Stromal cell of bone marrow (primary cell): ENCODE results near the gene VSTM2L.

Experiments
- DNase-seq: peaks from one replicate; pipeline ENCODE4 v3.0.0-alpha.2; 2012; ENCODE audit warnings: low read depth

Gene VSTM2L

DNA sequence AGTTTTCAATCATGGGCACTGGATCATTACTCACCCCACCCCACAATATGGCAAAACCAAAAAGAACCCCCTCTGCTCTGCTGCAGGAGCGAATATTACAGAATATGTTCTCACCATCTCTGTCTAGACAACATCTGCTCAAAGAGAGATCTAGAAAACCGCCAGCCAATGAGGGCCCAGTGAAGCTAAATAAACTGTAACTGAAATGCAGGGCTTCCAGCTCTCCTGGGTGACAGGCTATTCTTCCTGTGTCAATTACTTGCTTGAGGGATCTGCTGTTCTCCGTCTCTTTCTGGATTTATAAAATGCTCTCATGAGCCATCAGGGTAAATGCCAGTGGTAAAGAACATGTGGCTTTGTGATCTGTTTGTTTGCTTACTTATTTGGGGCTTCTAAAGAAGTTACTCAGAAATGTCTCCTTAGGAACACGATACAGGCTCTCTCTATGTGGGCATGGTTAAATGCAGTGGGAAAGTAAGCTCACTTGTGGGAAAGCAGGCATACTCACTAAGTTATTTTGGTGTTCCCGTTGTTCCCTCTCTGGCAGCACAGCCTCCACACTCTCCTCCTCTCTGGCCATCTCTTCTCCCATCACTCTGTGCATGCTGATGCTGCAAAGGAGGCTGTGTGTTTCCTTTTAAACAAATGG lies 85.5 kb downstream of the VSTM2L start:
- DNase-seq: no peak

DNA sequence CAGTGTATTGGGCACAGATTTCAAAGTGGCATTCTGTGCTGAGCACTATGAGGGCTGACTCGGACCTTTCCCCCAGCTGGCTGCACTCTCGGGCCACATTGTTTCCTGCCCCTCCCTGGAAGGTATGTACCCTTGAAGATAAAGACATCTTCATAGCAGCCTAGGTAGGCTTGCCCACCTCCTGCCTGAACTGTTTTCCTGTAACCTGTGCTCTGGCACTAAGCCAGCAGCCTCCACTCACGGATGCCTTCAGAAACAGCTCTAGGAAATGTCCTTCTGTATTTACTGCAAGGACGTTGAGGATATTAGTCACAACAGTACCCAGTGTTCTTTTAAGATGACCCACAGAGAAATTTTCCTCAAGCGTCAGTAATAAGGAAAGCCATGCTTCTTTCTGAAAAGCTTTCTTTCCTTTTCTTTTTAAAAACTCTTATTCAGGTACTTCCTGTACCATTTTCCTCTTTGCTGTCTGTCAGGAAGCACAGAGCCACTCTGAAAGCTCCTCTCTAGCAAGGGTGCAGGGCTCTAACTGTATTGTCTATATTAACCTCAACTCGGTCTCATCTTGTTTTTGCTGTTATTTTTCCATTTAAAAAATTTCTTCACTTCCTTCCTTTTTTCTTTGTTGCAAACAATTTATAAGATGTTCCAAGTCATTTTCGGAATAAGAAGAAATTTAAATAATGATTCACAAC lies 86.8 kb downstream of the VSTM2L start:
- DNase-seq: no peak

- no peak for DNase-seq
These were observed 87.7 kb downstream of the VSTM2L start for GRCh38 chr20:37990571-37991151.

- no peak for DNase-seq
These were observed 88.4 kb downstream of the VSTM2L start for GRCh38 chr20:37991157-37991866.

GRCh38 chr20:37991908-37992307 lies 89.0 kb downstream of the VSTM2L start:
- DNase-seq: no peak

- peak; percentile 35 for DNase-seq
These were observed 90.0 kb downstream of the VSTM2L start for GRCh38 chr20:37992802-37993409.

DNA sequence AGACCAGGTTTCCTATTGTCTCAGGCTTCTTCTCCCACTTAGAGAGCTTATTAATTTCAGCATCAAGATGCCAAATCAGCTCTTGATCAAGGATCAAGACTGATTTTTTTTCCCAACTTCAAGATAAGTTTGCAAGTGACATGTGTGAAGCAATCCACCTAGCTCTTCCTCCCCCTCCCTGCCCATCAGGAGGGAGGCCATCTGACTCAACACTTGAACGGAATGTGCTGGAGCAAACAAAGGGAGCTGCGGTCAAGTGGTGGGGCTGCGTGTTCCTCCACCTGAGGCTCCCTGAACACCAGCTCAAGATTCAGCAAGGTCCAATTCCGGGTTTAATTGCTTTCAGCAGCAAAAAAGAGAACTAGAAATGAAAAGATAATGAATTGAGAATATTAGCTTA lies 91.6 kb downstream of the VSTM2L start:
- DNase-seq: no peak
